ENCODE measurements around the gene LEFTY1.
A peak's percentile ranks its signal among the peaks of the same experiment; 100 is the strongest.

The LEFTY1 gene

DNA sequence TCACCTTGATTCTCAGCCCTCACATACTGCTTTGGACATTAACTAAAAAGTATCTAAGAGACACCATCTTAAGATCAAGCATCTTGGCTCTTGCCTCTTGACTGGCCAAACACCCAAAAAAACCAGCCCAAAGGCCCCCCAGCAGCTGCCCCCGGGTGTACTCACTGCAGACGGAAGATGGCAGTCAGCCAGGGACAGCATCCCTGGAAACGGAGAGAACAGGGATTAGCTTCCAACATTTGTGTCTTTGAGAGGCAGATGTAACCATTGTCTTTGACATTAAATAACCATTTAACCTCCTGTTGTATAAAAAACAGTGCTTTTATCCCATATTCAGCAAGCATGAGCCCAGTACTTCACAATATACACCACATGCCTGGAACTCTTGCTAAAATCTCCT is 18.0 kb downstream of the LEFTY1 start:
- Histone ChIP-seq H4K8ac (ENCODE audit: low read depth, low read length) (no peak overlapping the region), H3K79me1 (ENCODE audit: low read length) (peaks cover 7% of the 10 kb centered on the region), H3K27ac (ENCODE audit: low read depth, low read length) (no peak overlapping the region), H4K12ac (ENCODE audit: low read depth, low read length) (no peak overlapping the region), H3K9ac (ENCODE audit: low read length) (no peak overlapping the region), H3K4me3 (ENCODE audit: low read depth, low read length) (no peak overlapping the region), H2AFZ (ENCODE audit: insufficient read depth, low read length, poor library complexity) (no peak overlapping the region), H3K23ac (ENCODE audit: low read length) (no peak overlapping the region), H2AK5ac (ENCODE audit: low read length) (no peak overlapping the region), H2BK120ac (ENCODE audit: insufficient read depth, low read length, poor library complexity) (no peak overlapping the region), H3K4me2 (ENCODE audit: low read length) (no peak overlapping the region), H3K4me1 (ENCODE audit: control insufficient read depth in 1 of 2, insufficient read depth in 2 of 2, low read length in 2 of 2) (peaks cover 14 to 15% of the 10 kb centered on the region in 2 experiments), H3K9me3 (ENCODE audit: insufficient read depth, low read depth, low read length) (peaks cover 1% of the 10 kb centered on the region), H3K14ac (ENCODE audit: low read length) (no peak overlapping the region), H3K27me3 (ENCODE audit: insufficient read depth, low read length) (no peaks in the 10 kb centered on the region), H3K36me3 (ENCODE audit: control insufficient read depth in 1 of 2, insufficient read depth in 2 of 2, low read length in 2 of 2) (peaks cover 25 to 34% of the 10 kb centered on the region in 2 experiments), H2BK5ac (ENCODE audit: low read depth, low read length, poor library complexity) (no peak overlapping the region), H2BK12ac (ENCODE audit: low read length) (no peak overlapping the region), H4K91ac (ENCODE audit: low read depth, low read length) (no peak overlapping the region), H3K18ac (ENCODE audit: low read length) (no peak overlapping the region), H3K79me2 (ENCODE audit: control insufficient read depth, insufficient read depth, low read length, poor library complexity) (peaks cover 2% of the 10 kb centered on the region), H3K4ac (ENCODE audit: low read depth, low read length) (no peak overlapping the region)
- no peak for DNase-seq
- no CpG with 5 or more reads among the region's 3 CpGs for WGBS (ENCODE audit: extremely low coverage, insufficient coverage, insufficient read length)

DNA sequence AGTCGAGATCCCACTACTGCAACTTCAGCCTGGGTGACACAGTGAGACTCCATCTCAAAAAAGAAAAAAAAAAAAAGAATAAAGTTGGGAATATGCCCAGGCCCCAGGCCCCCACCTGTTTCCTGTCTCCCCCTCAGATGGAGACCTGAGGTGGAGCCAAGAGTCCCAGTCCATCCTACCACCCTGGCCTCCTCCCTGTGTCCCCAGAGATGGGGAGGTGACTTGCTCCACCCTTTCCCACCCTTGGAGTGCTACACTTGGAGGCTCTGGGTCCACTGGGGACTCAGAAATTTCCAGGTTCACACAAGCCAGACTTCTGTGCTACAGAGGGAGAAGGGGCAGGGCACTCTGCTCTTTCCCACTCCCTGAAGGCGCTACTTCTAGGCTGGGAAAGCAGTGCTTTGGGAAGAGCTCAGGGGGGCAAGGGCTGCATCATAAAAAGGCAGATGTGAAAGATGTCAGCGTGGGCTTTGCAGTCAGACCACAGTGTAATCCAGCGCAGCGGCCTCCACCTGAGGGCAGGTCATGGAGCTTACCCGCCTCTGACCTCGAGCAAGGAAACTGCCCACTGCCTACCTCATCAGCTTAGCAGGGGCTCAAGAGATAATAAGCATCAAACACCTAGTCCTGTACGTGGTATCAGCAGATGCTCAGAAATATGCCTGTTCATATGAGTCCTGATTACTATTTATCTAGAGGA is 20.2 kb downstream of the LEFTY1 start:
- no peak overlapping the region for H4K8ac ChIP-seq (ENCODE audit: low read depth, low read length)
- H3K4ac ChIP-seq (ENCODE audit: low read depth, low read length) = no peak overlapping the region

DNA sequence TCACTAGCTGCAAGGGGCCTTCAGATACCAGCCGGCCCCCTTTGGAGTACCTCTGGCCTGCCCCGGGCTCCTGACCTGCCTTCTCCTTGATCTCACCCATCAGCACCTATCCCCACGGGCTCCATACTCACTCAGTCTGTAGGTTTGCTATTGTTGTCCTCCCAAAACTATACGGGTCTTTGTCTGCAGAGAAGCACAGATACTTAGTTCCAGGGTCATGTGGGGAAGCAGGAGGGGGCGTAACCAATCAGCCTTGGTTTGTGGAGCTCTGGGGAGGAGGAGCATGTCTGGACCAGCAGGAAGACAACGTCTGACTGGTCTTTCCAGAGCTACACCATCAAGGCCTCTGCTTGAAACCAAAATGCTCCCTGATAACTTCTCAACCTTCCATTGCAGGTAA is 22.0 kb downstream of the LEFTY1 start:
- no peak overlapping the region for H4K12ac ChIP-seq (ENCODE audit: low read depth, low read length)
- H3K4me2 ChIP-seq (ENCODE audit: low read length) = no peak overlapping the region
- H3K23ac ChIP-seq (ENCODE audit: low read length) = no peak overlapping the region
- no peak overlapping the region for H3K14ac ChIP-seq (ENCODE audit: low read length)
- H4K91ac ChIP-seq (ENCODE audit: low read depth, low read length) = no peak overlapping the region
- no peaks in the 10 kb centered on the region for H3K79me2 ChIP-seq (ENCODE audit: control insufficient read depth, insufficient read depth, low read length, poor library complexity)
- H2BK120ac ChIP-seq (ENCODE audit: insufficient read depth, low read length, poor library complexity) = no peak overlapping the region
- WGBS (ENCODE audit: extremely low coverage, insufficient coverage, insufficient read length) = no CpG with 5 or more reads among the region's 6 CpGs
- H4K8ac ChIP-seq (ENCODE audit: low read depth, low read length) = no peak overlapping the region
- no peak overlapping the region for H3K4me3 ChIP-seq (ENCODE audit: low read depth, low read length)
- no peak for DNase-seq
- no peak overlapping the region for H3K27ac ChIP-seq (ENCODE audit: low read depth, low read length)
- H2BK12ac ChIP-seq (ENCODE audit: low read length) = no peak overlapping the region
- H2AK5ac ChIP-seq (ENCODE audit: low read length) = no peak overlapping the region
- no peak overlapping the region for H3K18ac ChIP-seq (ENCODE audit: low read length)
- no peaks in the 10 kb centered on the region for H3K27me3 ChIP-seq (ENCODE audit: insufficient read depth, low read length)
- peaks cover 38 to 50% of the 10 kb centered on the region in 2 experiments for H3K36me3 ChIP-seq (ENCODE audit: control insufficient read depth in 1 of 2, insufficient read depth in 2 of 2, low read length in 2 of 2)
- H2BK5ac ChIP-seq (ENCODE audit: low read depth, low read length, poor library complexity) = no peak overlapping the region
- no peaks in the 10 kb centered on the region for H3K4me1 ChIP-seq (ENCODE audit: control insufficient read depth in 1 of 2, insufficient read depth in 2 of 2, low read length in 2 of 2)
- H3K4ac ChIP-seq (ENCODE audit: low read depth, low read length) = no peak overlapping the region
- peaks cover 1% of the 10 kb centered on the region for H3K9me3 ChIP-seq (ENCODE audit: insufficient read depth, low read depth, low read length)
- no peak overlapping the region for H2AFZ ChIP-seq (ENCODE audit: insufficient read depth, low read length, poor library complexity)
- H3K9ac ChIP-seq (ENCODE audit: low read length) = no peak overlapping the region
- no peaks in the 10 kb centered on the region for H3K79me1 ChIP-seq (ENCODE audit: low read length)

More for the DNA sequence above, 20.2 kb downstream of the LEFTY1 start:
- H2AK5ac ChIP-seq (ENCODE audit: low read length) = no peak overlapping the region
- H3K18ac ChIP-seq (ENCODE audit: low read length) = no peak overlapping the region
- H4K91ac ChIP-seq (ENCODE audit: low read depth, low read length) = no peak overlapping the region
- no peak overlapping the region for H4K12ac ChIP-seq (ENCODE audit: low read depth, low read length)
- H3K23ac ChIP-seq (ENCODE audit: low read length) = no peak overlapping the region
- H3K36me3 ChIP-seq (ENCODE audit: control insufficient read depth in 1 of 2, insufficient read depth in 2 of 2, low read length in 2 of 2) = peaks cover 35 to 43% of the 10 kb centered on the region in 2 experiments
- H3K27me3 ChIP-seq (ENCODE audit: insufficient read depth, low read length) = no peaks in the 10 kb centered on the region
- H2BK120ac ChIP-seq (ENCODE audit: insufficient read depth, low read length, poor library complexity) = no peak overlapping the region
- H3K4me1 ChIP-seq (ENCODE audit: control insufficient read depth in 1 of 2, insufficient read depth in 2 of 2, low read length in 2 of 2) = peaks cover 2 to 3% of the 10 kb centered on the region in 2 experiments
- no peaks in the 10 kb centered on the region for H3K79me1 ChIP-seq (ENCODE audit: low read length)
- no peak overlapping the region for H2AFZ ChIP-seq (ENCODE audit: insufficient read depth, low read length, poor library complexity)
- no peak overlapping the region for H3K4me2 ChIP-seq (ENCODE audit: low read length)
- H2BK12ac ChIP-seq (ENCODE audit: low read length) = no peak overlapping the region
- no peak overlapping the region for H3K9ac ChIP-seq (ENCODE audit: low read length)
- DNase-seq = no peak
- no peak overlapping the region for H3K27ac ChIP-seq (ENCODE audit: low read depth, low read length)
- H2BK5ac ChIP-seq (ENCODE audit: low read depth, low read length, poor library complexity) = no peak overlapping the region
- H3K79me2 ChIP-seq (ENCODE audit: control insufficient read depth, insufficient read depth, low read length, poor library complexity) = no peaks in the 10 kb centered on the region
- no peak overlapping the region for H3K4me3 ChIP-seq (ENCODE audit: low read depth, low read length)
- H3K14ac ChIP-seq (ENCODE audit: low read length) = no peak overlapping the region
- H3K9me3 ChIP-seq (ENCODE audit: insufficient read depth, low read depth, low read length) = peaks cover 1% of the 10 kb centered on the region
- no CpG with 5 or more reads among the region's 8 CpGs for WGBS (ENCODE audit: extremely low coverage, insufficient coverage, insufficient read length)

DNA sequence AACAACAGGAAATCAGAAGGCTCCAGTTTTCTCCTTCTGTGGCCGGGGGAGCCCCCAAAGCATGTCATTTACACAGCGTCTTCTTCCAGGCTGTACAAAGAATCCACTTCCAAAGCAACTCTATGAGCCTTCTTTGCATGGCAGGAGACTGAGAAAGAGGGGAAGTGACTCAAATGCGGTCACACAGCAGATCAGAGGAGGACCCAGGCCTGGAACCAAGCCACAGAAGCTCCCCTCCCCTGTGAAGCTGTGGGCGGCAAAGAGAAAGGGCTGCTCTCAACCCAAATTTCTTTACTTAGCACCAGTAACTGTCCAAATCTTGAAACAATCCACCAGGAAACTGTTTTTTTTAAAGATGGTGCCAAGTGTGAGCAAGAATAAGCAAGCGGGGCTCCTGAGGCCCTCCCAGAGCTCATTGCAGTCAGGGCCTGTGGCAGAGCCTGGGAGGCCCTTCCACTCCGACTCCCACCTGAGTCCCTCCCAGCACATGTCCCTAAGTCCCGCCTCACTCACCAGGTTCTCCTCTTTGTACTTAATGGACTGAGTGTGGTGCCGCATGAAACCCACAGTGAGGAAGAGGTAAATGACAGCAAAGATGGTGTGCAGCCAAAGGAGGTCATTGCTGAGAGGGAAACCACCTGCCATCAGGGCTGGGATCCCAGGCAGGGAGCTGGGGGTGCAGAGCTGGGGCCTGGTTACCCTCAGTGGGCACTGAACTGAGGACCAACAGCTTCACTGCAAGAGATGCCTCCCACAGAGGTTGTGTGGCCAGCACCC is 22.7 kb downstream of the LEFTY1 start:
- H3K9me3 ChIP-seq (ENCODE audit: insufficient read depth, low read depth, low read length) = no peaks in the 10 kb centered on the region
- no peak overlapping the region for H3K4me2 ChIP-seq (ENCODE audit: low read length)
- H3K18ac ChIP-seq (ENCODE audit: low read length) = no peak overlapping the region
- WGBS (ENCODE audit: extremely low coverage, insufficient coverage, insufficient read length) = no CpG with 5 or more reads among the region's 8 CpGs
- no peak overlapping the region for H4K12ac ChIP-seq (ENCODE audit: low read depth, low read length)
- H2BK5ac ChIP-seq (ENCODE audit: low read depth, low read length, poor library complexity) = no peak overlapping the region
- no peak overlapping the region for H2BK12ac ChIP-seq (ENCODE audit: low read length)
- no peaks in the 10 kb centered on the region for H3K79me2 ChIP-seq (ENCODE audit: control insufficient read depth, insufficient read depth, low read length, poor library complexity)
- H3K27ac ChIP-seq (ENCODE audit: low read depth, low read length) = no peak overlapping the region
- no peak overlapping the region for H2AK5ac ChIP-seq (ENCODE audit: low read length)
- H2AFZ ChIP-seq (ENCODE audit: insufficient read depth, low read length, poor library complexity) = no peak overlapping the region
- H3K23ac ChIP-seq (ENCODE audit: low read length) = no peak overlapping the region
- peak in 1 of 2 donors; percentile 5 for DNase-seq
- no peaks in the 10 kb centered on the region for H3K27me3 ChIP-seq (ENCODE audit: insufficient read depth, low read length)
- no peaks in the 10 kb centered on the region for H3K79me1 ChIP-seq (ENCODE audit: low read length)
- H2BK120ac ChIP-seq (ENCODE audit: insufficient read depth, low read length, poor library complexity) = no peak overlapping the region
- H3K9ac ChIP-seq (ENCODE audit: low read length) = no peak overlapping the region
- no peaks in the 10 kb centered on the region for H3K4me1 ChIP-seq (ENCODE audit: control insufficient read depth in 1 of 2, insufficient read depth in 2 of 2, low read length in 2 of 2)
- peaks cover 41 to 53% of the 10 kb centered on the region in 2 experiments for H3K36me3 ChIP-seq (ENCODE audit: control insufficient read depth in 1 of 2, insufficient read depth in 2 of 2, low read length in 2 of 2)
- H3K4me3 ChIP-seq (ENCODE audit: low read depth, low read length) = no peak overlapping the region
- H3K14ac ChIP-seq (ENCODE audit: low read length) = no peak overlapping the region
- H4K91ac ChIP-seq (ENCODE audit: low read depth, low read length) = no peak overlapping the region
- H4K8ac ChIP-seq (ENCODE audit: low read depth, low read length) = no peak overlapping the region
- no peak overlapping the region for H3K4ac ChIP-seq (ENCODE audit: low read depth, low read length)
